Subcutaneous preadipocyte (primary cell): ENCODE results near the gene RNF227. TPM values are rescaled to one million over a fixed set of nuclear protein-coding genes. Genes with fewer than 3 reads are reported as not detected.
A peak's percentile ranks its signal among the peaks of the same experiment; 100 is the strongest.

Experiments
- small RNA-seq: library from RNA; depleted of rRNA; stranded (forward); fragments of <200 nt; gene quantifications from one replicate; pipeline ENCODE3, GENCODE V24; 2012
- total RNA-seq: library from RNA; depleted of rRNA; stranded (reverse); fragments of >200 nt; gene quantifications from 2 replicates; pipeline ENCODE4 v1.2.3, GENCODE V29; 2012

RNF227 gene
- 1.1 and 2.2 TPM in 2 replicates for total RNA-seq

GRCh38 chr17:7915611-7916384, at the start of gene RNF227:
Gene RNF227, minus strand, starts transcription at chr17:7916289. Its CDS starts 94 bp downstream, at chr17:7916195.

GRCh38 chr17:7931709-7932482, 15.8 kb upstream of the RNF227 start, which contains the start of the genes CNTROB and TRAPPC1:
Gene CNTROB, plus strand, starts transcription at chr17:7932206. Its CDS starts 874 bp downstream, at chr17:7933080.
Gene TRAPPC1, minus strand, starts transcription at chr17:7931946. Its CDS starts 117 bp downstream, at chr17:7931829.

GRCh38 chr17:7929158-7930023, 13.3 kb upstream of the RNF227 start, which contains the start of gene KCNAB3:
Gene KCNAB3, minus strand, starts transcription at chr17:7929856. Its CDS starts 421 bp downstream, at chr17:7929435.

GRCh38 chr17:7888184-7888920, 27.7 kb downstream of the RNF227 start, which contains the start of gene CHD3:
Gene CHD3, plus strand, starts transcription at chr17:7888789. Its CDS starts 212 bp downstream, at chr17:7889001.

Small RNAs within 50 kb of the gene (small RNA-seq; reads per million reads assigned to genes)
- gene SCARNA21, result 3.0 reads per million, percentile 87 among the genes with 10 or more reads in this experiment

Other genes with a start within 250 kb of the RNF227 start
- 30.9 and 46.9 TPM in 2 replicates for gene TP53, start 228.8 kb downstream of the RNF227 start, total RNA-seq
- gene WRAP53, start 227.8 kb downstream of the RNF227 start, total RNA-seq, result 8.1 and 10.2 TPM in 2 replicates
- gene EFNB3, start 211.1 kb downstream of the RNF227 start, total RNA-seq, result 0.37 and 0.59 TPM in 2 replicates
- 0.37 and 0.39 TPM in 2 replicates for gene DNAH2, start 198.5 kb downstream of the RNF227 start, total RNA-seq
- gene KDM6B, start 82.1 kb downstream of the RNF227 start, total RNA-seq, result 3.3 and 5.1 TPM in 2 replicates
- 0.20 TPM in 1 of 2 replicates, not detected in the other for gene TMEM88, start 61.2 kb downstream of the RNF227 start, total RNA-seq
- gene NAA38, start 58.7 kb downstream of the RNF227 start, total RNA-seq, result 61.6 and 106 TPM in 2 replicates
- gene CYB5D1, start 58.3 kb downstream of the RNF227 start, total RNA-seq, result 8.8 and 11.5 TPM in 2 replicates
- gene CHD3, start 27.5 kb downstream of the RNF227 start, total RNA-seq, result 58.1 and 58.4 TPM in 2 replicates
- under 0.01 and 0.98 TPM in 2 replicates for gene KCNAB3, start 13.6 kb upstream of the RNF227 start, total RNA-seq
- 27.2 and 38.6 TPM in 2 replicates for gene TRAPPC1, start 15.7 kb upstream of the RNF227 start, total RNA-seq
- 21.7 and 28.5 TPM in 2 replicates for gene CNTROB, start 15.9 kb upstream of the RNF227 start, total RNA-seq
- gene GUCY2D, start 86.3 kb upstream of the RNF227 start, total RNA-seq, result under 0.01 TPM in 1 of 2 replicates, not detected in the other
- 0.20 and 1.8 TPM in 2 replicates for gene ALOX15B, start 122.8 kb upstream of the RNF227 start, total RNA-seq
- gene ALOX12B, start 171.4 kb upstream of the RNF227 start, total RNA-seq, result 0.73 TPM in 1 of 2 replicates, not detected in the other
- not detected in 2 replicates for gene ALOXE3, start 202.2 kb upstream of the RNF227 start, total RNA-seq
- 0.37 and 0.39 TPM in 2 replicates for gene HES7, start 207.8 kb upstream of the RNF227 start, total RNA-seq
- 27.2 and 38.1 TPM in 2 replicates for gene PER1, start 236.1 kb upstream of the RNF227 start, total RNA-seq
- 3.3 and 5.5 TPM in 2 replicates for gene VAMP2, start 246.7 kb upstream of the RNF227 start, total RNA-seq